Ovary (tissue), 9 donors: ENCODE measurements around the gene EWSR1. TPM values are rescaled to one million over a fixed set of nuclear protein-coding genes. Genes with fewer than 3 reads are reported as not detected.

Source experiments
- DNase-seq, 5 donors: peaks; one replicate each; pipeline ENCODE4 v3.0.0-alpha.2; 2019 to 2020
- H3K27ac ChIP-seq, 2 donors: fragments of 200-600 bp; one replicate each; pipeline versions ENCODE4 v1.5.1 to v1.8.0; 2019 to 2022
- H3K27me3 ChIP-seq: fragments of 200-600 bp; one replicate; pipeline ENCODE4 v1.8.0; 2022
- H3K36me3 ChIP-seq: fragments of 200-600 bp; sonication (generic); one replicate; pipeline ENCODE4 v1.5.1; 2019
- H3K4me1 ChIP-seq: one replicate; pipeline ENCODE4 v1.8.1; 2013; ENCODE audit warnings: mild to moderate bottlenecking, moderate library complexity; ENCODE audit not compliant: insufficient read depth
- H3K4me3 ChIP-seq: fragments of 200-600 bp; sonication (generic); one replicate; pipeline ENCODE4 v1.5.1; 2017
- H3K9me3 ChIP-seq, 2 donors: fragments of 200-600 bp in 1 of 2; sonication (generic) in 1 of 2; one replicate each; pipeline versions ENCODE4 v1.5.1 to v1.8.1; 2013 to 2019; ENCODE audit warnings: mild to moderate bottlenecking in 1 of 2, moderate library complexity in 1 of 2
- EP300 ChIP-seq: sonication (generic); formaldehyde crosslinking; IDR thresholded peaks from one replicate; pipeline ENCODE4 v1.6.1; 2017; ENCODE audit warnings: antibody characterized with exemption
- POLR2A ChIP-seq: fragments of 450-650 bp; IDR thresholded peaks from one replicate; pipeline ENCODE4 v1.6.1; 2017; ENCODE audit warnings: antibody characterized with exemption, mild to moderate bottlenecking, moderate library complexity
- WGBS, 3 donors: extraction: QIAGEN DNeasy Blood & Tissue Kit in 1 of 3; methylation state at CpG; one replicate each; pipeline versions ENCODE4 v1.1.5 to v1.1.7; 2013 to 2017; 5-methylcytosine and 5-hydroxymethylcytosine counted together
- intact Hi-C, 4 donors: fragments of 100-400 bp; cut with DNase I; formaldehyde crosslinking; loops; one replicate each; pipeline versions ENCODE4 v1.11.0 to v1.15.1; 2022 to 2023
- polyA plus RNA-seq, 2 donors: library from polyadenylated mRNA; stranded (reverse); fragments of 200-250 nt in 1 of 2; fragments of 350-450 nt in 1 of 2; fragmentation: Illumina TruSeq in 1 of 2; extraction: RNeasy Lipid Tissue Mini Kit (QIAGEN cat#74804) in 1 of 2; gene quantifications; one replicate each; pipeline ENCODE4 v1.2.3, GENCODE V29; 2013 to 2014
- total RNA-seq, 7 donors: library from RNA; depleted of rRNA in 2 of 7; stranded (reverse); fragments of >200 nt in 2 of 7; fragmentation: NEBNext Ultra II Directional in 3 of 7; extraction: Animal tissue kit (Norgen Biotek cat#: 25700) in 3 of 7; gene quantifications; one replicate each; pipeline versions ENCODE4 v1.1.0 to v1.2.4, GENCODE V29; 2016 to 2023
- TF ChIP-seq, protein P1 (sequence below), 3 donors: fragments of 450-650 bp in 2 of 3; fragments of 200-600 bp in 1 of 3; IDR thresholded peaks; one replicate each; pipeline versions ENCODE4 v1.5.1 to v1.8.0; 2016 to 2022; ENCODE audit warnings: antibody characterized with exemption in 3 of 3, mild to moderate bottlenecking in 1 of 3
- donor health status: DM: no; HTN: no; CAD: no; lungs with moderate emphysema.
- donor health status: DM: no; HTN: no; CAD: no.
- donor health status: Bipolar disorder and iron deficiency.
- donor health status: DM: yes; HTN: yes; CAD: no.
- donor health status: DM: no; HTN: no; CAD: no.
- donor health status: DM: yes; HTN: yes; CAD: no.

Gene EWSR1
- total and polyA plus RNA-seq, 9 donors: 127 to 191 (median 170) TPM

DNA sequence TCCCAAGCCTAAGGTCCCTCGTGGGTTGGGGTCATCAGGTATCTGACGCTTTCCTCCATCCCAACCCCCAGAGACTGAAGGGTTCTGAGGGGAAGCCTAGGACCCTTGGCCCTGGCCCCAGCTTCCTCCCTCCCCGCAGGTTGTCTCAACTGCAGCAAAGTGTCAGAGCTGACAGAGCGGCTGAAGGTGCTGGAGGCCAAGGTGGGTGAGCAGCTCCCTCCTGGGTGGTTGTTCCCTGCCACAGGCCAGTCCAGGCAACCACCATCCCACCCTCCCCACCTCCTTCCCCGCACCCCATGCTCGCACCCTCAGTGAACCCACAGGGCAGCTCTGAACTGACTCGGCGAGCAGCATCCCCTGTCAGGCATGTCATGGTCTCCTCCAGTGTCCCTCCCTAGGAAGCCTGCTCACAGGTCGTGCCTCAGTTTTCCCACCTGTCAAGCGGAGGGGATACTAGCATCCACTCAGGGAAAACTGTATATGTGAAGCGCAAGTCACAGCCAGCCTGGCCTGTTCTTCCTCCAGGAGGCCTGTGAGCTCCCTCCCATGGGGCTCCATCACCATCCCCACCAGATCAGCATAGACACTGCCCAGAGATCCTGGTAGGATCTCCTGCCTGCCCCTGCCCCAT is 41.6 kb upstream of the EWSR1 start:
- no peaks in the 10 kb centered on the region for H3K36me3 ChIP-seq

DNA sequence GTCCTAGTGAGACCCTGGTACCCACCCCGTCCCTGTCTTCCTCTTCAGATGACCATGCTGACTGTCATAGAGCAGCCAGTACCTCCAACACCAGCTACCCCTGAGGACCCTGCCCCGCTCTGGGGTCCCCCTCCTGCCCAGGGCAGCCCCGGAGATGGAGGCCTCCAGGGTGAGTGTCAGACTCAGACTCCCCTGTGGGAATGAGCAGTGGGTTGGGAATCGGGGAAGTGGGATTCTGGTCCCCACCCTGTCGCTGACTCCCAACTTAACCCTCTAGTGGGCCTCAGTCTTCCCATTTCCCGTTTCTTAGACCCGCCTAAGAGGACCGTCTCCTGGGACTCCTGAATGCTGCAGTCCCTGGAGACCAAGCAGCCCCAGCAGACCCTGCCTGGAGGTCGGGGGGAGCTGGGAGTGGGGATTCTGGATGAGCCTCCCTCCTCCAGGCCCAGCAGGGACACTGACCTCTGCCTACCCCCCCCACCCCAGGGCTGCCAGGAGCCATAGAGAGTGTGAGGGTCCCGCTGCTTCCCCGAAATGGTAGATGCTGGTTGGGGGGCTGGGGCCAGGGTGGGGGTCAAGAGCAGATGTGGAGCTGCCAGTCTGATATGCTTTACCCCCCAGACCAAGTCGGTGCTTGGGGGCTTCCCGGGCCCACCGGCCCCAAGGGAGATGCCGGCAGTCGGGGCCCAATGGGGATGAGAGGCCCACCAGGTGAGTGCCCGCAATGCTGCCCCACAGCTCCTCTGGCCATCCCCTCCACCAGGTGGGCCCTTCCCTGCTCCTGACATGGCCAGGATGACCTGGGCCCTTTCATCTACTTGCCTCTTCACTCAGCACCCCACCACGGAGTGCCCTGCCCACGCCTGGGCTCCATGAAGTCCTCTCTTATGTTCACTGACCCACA is 36.8 kb upstream of the EWSR1 start:
- DNase-seq: peak in 1 of 5 donors; percentile 40
- intact Hi-C loops: loop anchor here in 1 of 4 donors (10.0 kb wide), 1 partner anchor 186 kb away; no protein-coding TSS in a partner anchor
- 91 to 93% (median 92%) methylated on average over 18 to 19 of the region's 19 CpGs for WGBS, 3 donors
- Histone ChIP-seq H3K4me3 (no peak overlapping the region), H3K27me3 (no peaks in the 10 kb centered on the region), H3K4me1 (peaks cover 12% of the 10 kb centered on the region), H3K9me3 (no peaks in the 10 kb centered on the region), H3K36me3 (no peaks in the 10 kb centered on the region), H3K27ac (peak overlapping the region in 1 of 2 donors; percentile 59)
- TF ChIP-seq EP300 (no peak), POLR2A (no peak)
- TF ChIP-seq, protein P1, sequence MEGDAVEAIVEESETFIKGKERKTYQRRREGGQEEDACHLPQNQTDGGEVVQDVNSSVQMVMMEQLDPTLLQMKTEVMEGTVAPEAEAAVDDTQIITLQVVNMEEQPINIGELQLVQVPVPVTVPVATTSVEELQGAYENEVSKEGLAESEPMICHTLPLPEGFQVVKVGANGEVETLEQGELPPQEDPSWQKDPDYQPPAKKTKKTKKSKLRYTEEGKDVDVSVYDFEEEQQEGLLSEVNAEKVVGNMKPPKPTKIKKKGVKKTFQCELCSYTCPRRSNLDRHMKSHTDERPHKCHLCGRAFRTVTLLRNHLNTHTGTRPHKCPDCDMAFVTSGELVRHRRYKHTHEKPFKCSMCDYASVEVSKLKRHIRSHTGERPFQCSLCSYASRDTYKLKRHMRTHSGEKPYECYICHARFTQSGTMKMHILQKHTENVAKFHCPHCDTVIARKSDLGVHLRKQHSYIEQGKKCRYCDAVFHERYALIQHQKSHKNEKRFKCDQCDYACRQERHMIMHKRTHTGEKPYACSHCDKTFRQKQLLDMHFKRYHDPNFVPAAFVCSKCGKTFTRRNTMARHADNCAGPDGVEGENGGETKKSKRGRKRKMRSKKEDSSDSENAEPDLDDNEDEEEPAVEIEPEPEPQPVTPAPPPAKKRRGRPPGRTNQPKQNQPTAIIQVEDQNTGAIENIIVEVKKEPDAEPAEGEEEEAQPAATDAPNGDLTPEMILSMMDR (IDR thresholded peaks at IDR 0.05): no peak

More for the DNA sequence above, 41.6 kb upstream of the EWSR1 start:
- no peak overlapping the region for H3K27ac ChIP-seq
- intact Hi-C loops: no loop called here
- no peaks in the 10 kb centered on the region for H3K27me3 ChIP-seq
- peaks cover 3% of the 10 kb centered on the region for H3K4me1 ChIP-seq
- no peaks in the 10 kb centered on the region for H3K9me3 ChIP-seq
- WGBS, 3 donors: 91 to 94% (median 93%) methylated on average over 11 of the region's 11 CpGs
- TF ChIP-seq, protein P1 (IDR thresholded peaks at IDR 0.05): no peak
- DNase-seq: no peak
- no peak overlapping the region for H3K4me3 ChIP-seq

DNA sequence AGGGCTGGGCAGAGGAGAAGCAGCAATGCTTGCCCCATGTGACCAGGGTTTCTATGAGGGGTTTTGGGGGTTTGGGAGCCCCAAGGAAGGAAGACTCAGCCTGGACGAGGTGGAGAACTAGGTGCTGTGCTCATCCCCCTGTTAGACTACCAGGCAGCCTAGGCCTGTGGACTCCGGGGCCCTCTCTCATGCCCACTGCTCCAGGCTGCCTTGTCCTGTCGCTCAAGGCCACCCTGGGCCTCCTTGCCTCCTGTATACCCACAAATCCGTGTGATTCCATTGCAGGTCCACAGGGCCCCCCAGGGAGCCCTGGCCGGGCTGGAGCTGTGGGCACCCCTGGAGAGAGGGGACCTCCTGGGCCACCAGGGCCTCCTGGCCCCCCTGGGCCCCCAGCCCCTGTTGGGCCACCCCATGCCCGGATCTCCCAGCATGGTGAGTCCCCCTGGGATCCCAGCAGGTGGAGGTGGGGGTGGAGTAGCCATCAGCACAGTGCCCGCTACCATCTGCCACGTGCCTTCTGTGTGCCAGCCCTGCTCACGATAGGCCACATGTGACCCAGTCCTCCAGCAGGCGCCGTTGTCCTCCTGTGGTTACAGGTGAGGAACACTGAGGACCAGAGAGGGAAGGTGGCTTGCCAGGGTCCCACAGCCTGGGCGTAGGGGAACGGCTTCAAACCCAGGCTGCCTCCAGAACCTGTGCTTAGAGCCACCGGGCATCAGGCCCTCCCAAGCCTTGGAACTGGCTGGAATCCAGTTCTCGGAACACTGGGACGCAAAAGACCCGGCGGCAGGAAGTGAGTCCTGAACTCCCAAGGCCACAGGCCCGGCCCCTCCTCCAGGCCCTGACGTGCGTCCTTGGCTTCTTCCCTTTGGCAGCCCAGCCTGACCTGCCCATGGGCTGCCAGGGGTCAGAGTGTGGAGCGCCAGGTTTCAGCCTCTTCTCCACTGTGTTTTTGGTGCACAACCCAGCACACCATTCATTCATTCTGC is 35.8 kb upstream of the EWSR1 start:
- intact Hi-C loops: loop anchor here in 1 of 4 donors (10.0 kb wide), 1 partner anchor 187 kb away; no protein-coding TSS in a partner anchor
- Histone ChIP-seq H3K4me1 (peaks cover 12% of the 10 kb centered on the region), H3K9me3 (no peaks in the 10 kb centered on the region), H3K36me3 (no peaks in the 10 kb centered on the region), H3K27me3 (no peaks in the 10 kb centered on the region), H3K27ac (peak overlapping the region in 1 of 2 donors; percentile 59), H3K4me3 (no peak overlapping the region)
- DNase-seq: peak; percentile 91 to 94 (median 92)
- 37 to 43% (median 37%) methylated on average over 20 to 22 of the region's 22 CpGs for WGBS, 3 donors
- TF ChIP-seq, protein P1 (IDR thresholded peaks at IDR 0.05): no peak
- no peak for TF ChIP-seq EP300
- TF ChIP-seq POLR2A: no peak
